IMR-90 (cell line): ENCODE data around the gene TESK2. TPM values are rescaled to one million over a fixed set of nuclear protein-coding genes. Genes with fewer than 3 reads are reported as not detected.

ENCODE experiments used
- ATAC-seq: fragments of 200-7000 bp; cut with Tn5 transposase; 2 replicates; pipeline ENCODE4 v1.9.1; 2020; ENCODE audit warnings: low read depth, mild to moderate bottlenecking, moderate library complexity
- Bru-seq: library from RNA; stranded (reverse); fragments of 400-500 nt; gene quantifications from one replicate; lab custom pipeline; 2021; lab: Mats Ljungman, UMichigan
- BruChase-seq, 2 experiments: library from RNA; stranded (reverse); fragments of 400-500 nt; gene quantifications; one replicate each; lab custom pipeline; 2021; lab: Mats Ljungman, UMichigan
- BruUV-seq: library from RNA; stranded (reverse); fragments of 400-500 nt; replicated peaks from 2 replicates; lab custom pipeline; 2021; lab: Mats Ljungman, UMichigan
- CTCF ChIA-PET: fragments of 300-600 bp; formaldehyde crosslinking; extraction: SDS; loops from one replicate; lab custom pipeline; 2021; ENCODE audit warnings: antibody characterized with exemption; lab: Yijun Ruan, JAX
- POLR2A ChIA-PET: fragments of 300-600 bp; sonication (Branson Sonifier 250); formaldehyde crosslinking; loops from one replicate; lab custom pipeline; 2022; ENCODE audit warnings: antibody characterized with exemption; ENCODE audit not compliant: unreplicated experiment; lab: Charles Lee
- DNase-seq: peaks from one replicate; pipeline ENCODE4 v3.0.0; 2013
- H2AFZ ChIP-seq: replicated peaks from 2 replicates; pipeline ENCODE3; 2013; ENCODE audit warnings: low read length, mild to moderate bottlenecking; ENCODE audit not compliant: poor library complexity
- H2AK5ac ChIP-seq: 2 replicates; pipeline ENCODE4 v1.6.1; 2013; ENCODE audit warnings: low read depth, low read length, inconsistent platforms
- H2AK9ac ChIP-seq: replicated peaks from 2 replicates; pipeline ENCODE3; 2013; ENCODE audit warnings: mild to moderate bottlenecking, low read depth, low read length, moderate library complexity; ENCODE audit not compliant: poor library complexity
- H2BK120ac ChIP-seq: 2 replicates; pipeline ENCODE4 v1.6.1; 2013; ENCODE audit warnings: low read depth, low read length, inconsistent platforms
- H2BK15ac ChIP-seq: 3 replicates; pipeline ENCODE4 v1.6.1; 2013; ENCODE audit warnings: low read depth, low read length, inconsistent platforms
- H2BK20ac ChIP-seq: 2 replicates; pipeline ENCODE4 v1.6.1; 2013; ENCODE audit warnings: low read depth, mild to moderate bottlenecking, inconsistent platforms, low read length, moderate library complexity
- H2BK5ac ChIP-seq: 2 replicates; pipeline ENCODE4 v1.6.1; 2013; ENCODE audit warnings: mild to moderate bottlenecking, low read depth, low read length, inconsistent platforms; ENCODE audit not compliant: poor library complexity, severe bottlenecking
- H3K14ac ChIP-seq: replicated peaks from 2 replicates; pipeline ENCODE4 v1.6.1; 2013; ENCODE audit warnings: low read depth, low read length, inconsistent platforms
- H3K18ac ChIP-seq: 2 replicates; pipeline ENCODE4 v1.6.1; 2013; ENCODE audit warnings: low read depth, low read length, control low read depth
- H3K23ac ChIP-seq: 2 replicates; pipeline ENCODE4 v1.6.1; 2013; ENCODE audit warnings: low read depth, low read length, inconsistent platforms
- H3K27ac ChIP-seq: 2 replicates; pipeline ENCODE4 v1.5.1; 2013; ENCODE audit warnings: mild to moderate bottlenecking, control low read depth, low read length; ENCODE audit not compliant: insufficient read depth
- H3K27me3 ChIP-seq: 2 replicates; pipeline ENCODE4 v1.6.1; 2013; ENCODE audit warnings: low read length; ENCODE audit not compliant: control insufficient read depth, insufficient read depth
- H3K36me3 ChIP-seq: 2 replicates; pipeline ENCODE4 v1.6.1; 2013; ENCODE audit warnings: low read length, mixed read lengths; ENCODE audit not compliant: control insufficient read depth, insufficient read depth
- H3K4ac ChIP-seq: 2 replicates; pipeline ENCODE4 v1.6.1; 2013; ENCODE audit warnings: low read depth, low read length, inconsistent platforms
- H3K4me1 ChIP-seq: 2 replicates; pipeline ENCODE4 v1.6.1; 2013; ENCODE audit warnings: low read length, mixed read lengths; ENCODE audit not compliant: control insufficient read depth, insufficient read depth
- H3K4me2 ChIP-seq: 2 replicates; pipeline ENCODE4 v1.6.1; 2013; ENCODE audit warnings: low read depth, mild to moderate bottlenecking, control low read depth, low read length, moderate library complexity
- H3K4me3 ChIP-seq: 2 replicates; pipeline ENCODE4 v1.5.1; 2013; ENCODE audit warnings: low read depth, mild to moderate bottlenecking, control low read depth, low read length, moderate library complexity; ENCODE audit not compliant: insufficient read depth
- H3K56ac ChIP-seq: 2 replicates; pipeline ENCODE4 v1.6.1; 2013; ENCODE audit warnings: low read length, inconsistent platforms; ENCODE audit not compliant: insufficient read depth; ENCODE audit errors: extremely low read depth
- H3K79me1 ChIP-seq, 2 experiments: 2 replicates each; pipeline ENCODE4 v1.6.1; 2013; ENCODE audit warnings: low read length in 2 of 2, inconsistent platforms in 1 of 2, low read depth in 1 of 2
- H3K9ac ChIP-seq: 2 replicates; pipeline ENCODE4 v1.6.1; 2013; ENCODE audit warnings: low read depth, low read length, control low read depth
- H3K9me1 ChIP-seq: 2 replicates; pipeline ENCODE4 v1.6.1; 2013; ENCODE audit warnings: low read length, inconsistent platforms; ENCODE audit not compliant: insufficient read depth
- H3K9me3 ChIP-seq: 2 replicates; pipeline ENCODE4 v1.6.1; 2013; ENCODE audit warnings: low read length; ENCODE audit not compliant: control insufficient read depth, insufficient read depth
- H4K20me1 ChIP-seq: 2 replicates; pipeline ENCODE4 v1.6.1; 2013; ENCODE audit warnings: low read length, inconsistent platforms; ENCODE audit not compliant: insufficient read depth
- H4K5ac ChIP-seq: 2 replicates; pipeline ENCODE4 v1.6.1; 2013; ENCODE audit warnings: mild to moderate bottlenecking, low read depth, low read length, control low read depth
- H4K8ac ChIP-seq, 2 experiments: 2 replicates each; pipeline ENCODE4 v1.6.1; 2013; ENCODE audit warnings: low read depth in 2 of 2, low read length in 2 of 2, control low read depth in 1 of 2, inconsistent platforms in 1 of 2
- H4K91ac ChIP-seq: 2 replicates; pipeline ENCODE4 v1.6.1; 2013; ENCODE audit warnings: low read depth, low read length, inconsistent platforms; ENCODE audit not compliant: insufficient read depth
- CEBPB ChIP-seq: IDR thresholded peaks from 2 replicates; pipeline ENCODE4 v1.6.1; 2012; ENCODE audit warnings: low read depth, low read length, improper control_type of control experiment
- CHD1 ChIP-seq: IDR thresholded peaks from 2 replicates; pipeline ENCODE4 v1.6.1; 2012; ENCODE audit warnings: low read depth, low read length, improper control_type of control experiment
- FOS ChIP-seq: fragments of 150-350 bp; IDR thresholded peaks from 2 replicates; pipeline ENCODE4 v1.6.1; 2016; ENCODE audit warnings: low read depth, low read length
- POLR2A ChIP-seq: IDR thresholded peaks from 2 replicates; pipeline ENCODE4 v1.6.1; 2012; ENCODE audit warnings: mild to moderate bottlenecking, low read depth, low read length
- RAD21 ChIP-seq: IDR thresholded peaks from 2 replicates; pipeline ENCODE4 v1.6.1; 2012; ENCODE audit warnings: low read length, improper control_type of control experiment
- RCOR1 ChIP-seq: IDR thresholded peaks from 2 replicates; pipeline ENCODE4 v1.6.1; 2012; ENCODE audit warnings: mild to moderate bottlenecking, low read length, improper control_type of control experiment; ENCODE audit not compliant: insufficient replicate concordance
- SMC3 ChIP-seq: fragments of 150-350 bp; IDR thresholded peaks from 2 replicates; pipeline ENCODE4 v1.6.1; 2016; ENCODE audit warnings: low read depth, mild to moderate bottlenecking, antibody characterized with exemption, low read length, moderate library complexity
- WGBS, 2 experiments: methylation state at CpG; one replicate each; pipeline versions ENCODE4 v1.1.5 to v1.1.7; 2013; ENCODE audit warnings: missing lambda C conversion rate in 2 of 2; ENCODE audit not compliant: insufficient read length in 1 of 2; ENCODE audit errors: extremely low coverage in 2 of 2; 5-methylcytosine and 5-hydroxymethylcytosine counted together
- dilution Hi-C: fragments of 300-500 bp; cut with HindIII; formaldehyde crosslinking; loops from one replicate; pipeline ENCODE4 v1.14.3; 2018; ENCODE audit warnings: low sequenced_read_pairs; ENCODE audit not compliant: unreplicated experiment
- in situ Hi-C: fragments of 300-500 bp; cut with MboI; formaldehyde crosslinking; loops from 3 replicates; pipeline ENCODE4 v1.14.3; 2019; ENCODE audit warnings: low sequenced_read_pairs, inconsistent platforms, mixed read lengths
- intact Hi-C: fragments of 100-400 bp; cut with micrococcal nuclease; formaldehyde crosslinking; loops from 2 replicates; pipeline ENCODE4 v1.10.0; 2022
- long read RNA-seq: library from polyadenylated mRNA; unstranded; transcript quantifications from one replicate; pipeline ENCODE4 v2.0.0, GENCODE V29; 2021; ENCODE audit not compliant: unreplicated experiment
- polyA plus RNA-seq, 3 experiments: library from polyadenylated mRNA; depleted of rRNA; stranded (reverse); fragments of >200 nt; gene quantifications; 2 replicates each; pipeline ENCODE4 v1.2.3, GENCODE V29; 2012; ENCODE audit warnings: low replicate concordance in 1 of 3
- total RNA-seq: library from RNA; depleted of rRNA; stranded (reverse); fragments of >200 nt; gene quantifications from 2 replicates; pipeline ENCODE4 v1.2.3, GENCODE V29; 2012; rRNA removed
- TF ChIP-seq, protein P1 (sequence below): fragments of 150-350 bp; IDR thresholded peaks from 2 replicates; pipeline ENCODE4 v1.6.1; 2017; ENCODE audit warnings: mild to moderate bottlenecking, antibody characterized with exemption, low read length, low read depth
- TF ChIP-seq, protein P2 (sequence below): conservative IDR thresholded peaks from 2 replicates; pipeline ENCODE4 v1.5.1; 2012; ENCODE audit warnings: mild to moderate bottlenecking, low read depth, low read length, improper control_type of control experiment

The TESK2 gene, protein sequence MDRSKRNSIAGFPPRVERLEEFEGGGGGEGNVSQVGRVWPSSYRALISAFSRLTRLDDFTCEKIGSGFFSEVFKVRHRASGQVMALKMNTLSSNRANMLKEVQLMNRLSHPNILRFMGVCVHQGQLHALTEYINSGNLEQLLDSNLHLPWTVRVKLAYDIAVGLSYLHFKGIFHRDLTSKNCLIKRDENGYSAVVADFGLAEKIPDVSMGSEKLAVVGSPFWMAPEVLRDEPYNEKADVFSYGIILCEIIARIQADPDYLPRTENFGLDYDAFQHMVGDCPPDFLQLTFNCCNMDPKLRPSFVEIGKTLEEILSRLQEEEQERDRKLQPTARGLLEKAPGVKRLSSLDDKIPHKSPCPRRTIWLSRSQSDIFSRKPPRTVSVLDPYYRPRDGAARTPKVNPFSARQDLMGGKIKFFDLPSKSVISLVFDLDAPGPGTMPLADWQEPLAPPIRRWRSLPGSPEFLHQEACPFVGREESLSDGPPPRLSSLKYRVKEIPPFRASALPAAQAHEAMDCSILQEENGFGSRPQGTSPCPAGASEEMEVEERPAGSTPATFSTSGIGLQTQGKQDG
- 0.83 and 0.90 TPM in 2 replicates for total RNA-seq
- polyA plus RNA-seq (2012; rRNA removed): 1.1 and 1.3 TPM in 2 replicates
- 0.62 and 1.1 TPM in 2 replicates for polyA plus RNA-seq (2012; cell fraction: cytosol; rRNA removed)
- 2.0 and 2.1 TPM in 2 replicates for polyA plus RNA-seq (2012; cell fraction: nucleus; rRNA removed; ENCODE audit: low replicate concordance)
- Bru-seq, nascent RNA: percentile 45 among the genes with signal in this experiment
- BruChase-seq, experiment 1, labeled RNA remaining after a 6-hour chase: percentile 58 among the genes with signal in this experiment
- BruChase-seq, experiment 2, labeled RNA remaining after a 2-hour chase: percentile 46 among the genes with signal in this experiment
- long read RNA-seq, partial matches to known transcripts: 0 of 1 reads
- long read RNA-seq, other reads (novel, unspliced or antisense): 0 of 1 reads

DNA sequence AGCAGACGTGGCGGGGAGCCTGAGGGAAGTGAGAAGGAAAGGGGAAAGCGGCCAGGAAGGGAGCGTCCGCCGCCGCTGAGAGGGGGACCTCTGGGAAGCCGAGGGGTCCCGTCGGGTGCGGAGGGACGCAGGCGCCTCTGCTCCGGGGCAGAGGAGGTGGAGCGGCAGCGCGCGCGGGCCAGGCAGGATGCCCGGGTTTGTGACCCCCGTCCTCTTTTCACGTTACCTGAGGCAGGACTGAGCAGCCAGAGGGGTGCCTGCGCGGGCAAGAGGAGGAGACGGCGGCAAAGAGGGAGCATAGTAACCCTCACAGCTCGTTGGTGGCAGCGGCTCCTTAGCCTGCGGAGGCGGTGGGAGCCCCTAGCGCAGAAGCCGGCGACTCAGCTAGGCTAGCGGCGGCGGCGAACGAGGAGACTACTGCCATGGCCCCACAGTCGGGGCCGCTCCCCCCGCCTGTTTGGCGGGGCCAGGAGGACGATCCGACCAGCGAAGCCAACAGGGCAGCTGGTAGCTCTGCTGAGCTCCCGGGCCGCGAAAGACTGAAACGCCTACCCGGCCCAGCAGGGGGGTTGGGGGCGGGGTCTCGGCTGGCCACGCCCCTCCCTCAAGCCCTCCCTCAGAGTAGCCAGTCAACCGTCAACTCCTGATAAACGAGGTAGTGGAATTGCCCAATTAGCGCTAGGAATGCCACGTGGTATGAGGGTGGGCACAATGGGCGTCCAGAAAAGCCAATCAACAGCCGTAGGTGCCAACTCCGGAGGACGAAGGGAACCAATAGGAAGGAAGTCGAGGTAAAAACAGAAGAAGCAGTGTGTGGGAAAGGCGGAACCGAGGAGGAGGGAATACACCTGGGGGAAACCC, at the start of gene TESK2:
Gene TESK2 (minus strand): TSS at position 538 of the 861 bp plus-strand sequence. CDS start 33,378 bp downstream, outside the sequence.
- WGBS, 2 experiments: 1% methylated on average over 44 of the region's 64 CpGs; no CpG with 5 or more reads in 1 of the 2 experiments
- Histone ChIP-seq H3K36me3 (no peaks in the 10 kb centered on the region), H2AK5ac (no peak within 1 kb of the TSS), H3K4ac (no peak within 1 kb of the TSS), H3K27ac (peak within 1 kb of the TSS; percentile 8), H4K91ac (no peak within 1 kb of the TSS), H3K9me3 (no peaks in the 10 kb centered on the region), H4K20me1 (no peaks in the 10 kb centered on the region), H2BK15ac (no peak within 1 kb of the TSS), H3K4me3 (peak within 1 kb of the TSS; percentile 63), H3K9me1 (no peaks in the 10 kb centered on the region), H3K4me1 (no peaks in the 10 kb centered on the region), H3K79me1 (no peaks in the 10 kb centered on the region), H3K56ac (no peak within 1 kb of the TSS), H4K5ac (no peak within 1 kb of the TSS), H3K18ac (no peak within 1 kb of the TSS), H2AFZ (peak within 1 kb of the TSS; percentile 85), H3K14ac (0 out of 2 replicates have a peak within 1 kb of the TSS, but pooled peaks have one; percentile 73), H4K8ac (no peak within 1 kb of the TSS; a peak in 1 of 4 replicates), H3K27me3 (no peaks in the 10 kb centered on the region), H2BK5ac (no peak within 1 kb of the TSS), H3K23ac (peak within 1 kb of the TSS; percentile 76), H2BK120ac (no peak within 1 kb of the TSS), H3K4me2 (peak within 1 kb of the TSS; percentile 90), H3K9ac (peak within 1 kb of the TSS; percentile 63), H2AK9ac (no peak within 1 kb of the TSS), H2BK20ac (no peak within 1 kb of the TSS)
- in situ Hi-C loops (loop anchor here (5.0 kb wide), 2 partner anchors 144 to 479 kb away; partner anchors contain the start of genes HECTD3 and UROD), intact Hi-C loops (loop anchor here (2.0 kb wide), 3 partner anchors 80 to 476 kb away; no protein-coding TSS in a partner anchor), dilution Hi-C loops (no loop called here)
- DNase-seq (peak; percentile 99), ATAC-seq (peak; percentile 96)
- CTCF ChIA-PET: interaction anchor here (0.5 to 4.5 kb wide), 6 partner anchors 9 to 192 kb away, joined by 3 to 95 read pairs (median 3); partner anchors contain the start of gene MMACHC
- POLR2A ChIA-PET: interaction anchor here (0.6 kb wide), 1 partner anchor 185 kb away, joined by 4 read pairs; no protein-coding TSS in a partner anchor
- BruUV-seq: no TSS peak
- TF ChIP-seq RAD21: no peak
- peak; percentile 62; the same call in 1 of the 2 replicates for TF ChIP-seq POLR2A
- peak; percentile 55; the same call in 1 of the 2 replicates for TF ChIP-seq FOS
- TF ChIP-seq CHD1: no peak
- TF ChIP-seq SMC3: no peak
- TF ChIP-seq, protein P1, sequence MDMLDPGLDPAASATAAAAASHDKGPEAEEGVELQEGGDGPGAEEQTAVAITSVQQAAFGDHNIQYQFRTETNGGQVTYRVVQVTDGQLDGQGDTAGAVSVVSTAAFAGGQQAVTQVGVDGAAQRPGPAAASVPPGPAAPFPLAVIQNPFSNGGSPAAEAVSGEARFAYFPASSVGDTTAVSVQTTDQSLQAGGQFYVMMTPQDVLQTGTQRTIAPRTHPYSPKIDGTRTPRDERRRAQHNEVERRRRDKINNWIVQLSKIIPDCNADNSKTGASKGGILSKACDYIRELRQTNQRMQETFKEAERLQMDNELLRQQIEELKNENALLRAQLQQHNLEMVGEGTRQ: peak; percentile 95
- TF ChIP-seq CEBPB: peak; percentile 95
- no peak for TF ChIP-seq RCOR1
- TF ChIP-seq, protein P2, sequence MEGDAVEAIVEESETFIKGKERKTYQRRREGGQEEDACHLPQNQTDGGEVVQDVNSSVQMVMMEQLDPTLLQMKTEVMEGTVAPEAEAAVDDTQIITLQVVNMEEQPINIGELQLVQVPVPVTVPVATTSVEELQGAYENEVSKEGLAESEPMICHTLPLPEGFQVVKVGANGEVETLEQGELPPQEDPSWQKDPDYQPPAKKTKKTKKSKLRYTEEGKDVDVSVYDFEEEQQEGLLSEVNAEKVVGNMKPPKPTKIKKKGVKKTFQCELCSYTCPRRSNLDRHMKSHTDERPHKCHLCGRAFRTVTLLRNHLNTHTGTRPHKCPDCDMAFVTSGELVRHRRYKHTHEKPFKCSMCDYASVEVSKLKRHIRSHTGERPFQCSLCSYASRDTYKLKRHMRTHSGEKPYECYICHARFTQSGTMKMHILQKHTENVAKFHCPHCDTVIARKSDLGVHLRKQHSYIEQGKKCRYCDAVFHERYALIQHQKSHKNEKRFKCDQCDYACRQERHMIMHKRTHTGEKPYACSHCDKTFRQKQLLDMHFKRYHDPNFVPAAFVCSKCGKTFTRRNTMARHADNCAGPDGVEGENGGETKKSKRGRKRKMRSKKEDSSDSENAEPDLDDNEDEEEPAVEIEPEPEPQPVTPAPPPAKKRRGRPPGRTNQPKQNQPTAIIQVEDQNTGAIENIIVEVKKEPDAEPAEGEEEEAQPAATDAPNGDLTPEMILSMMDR: 0 out of 2 replicates have a peak, but pooled peaks have one; percentile 14
